ENCODE data around the gene SMIM44.

DNA sequence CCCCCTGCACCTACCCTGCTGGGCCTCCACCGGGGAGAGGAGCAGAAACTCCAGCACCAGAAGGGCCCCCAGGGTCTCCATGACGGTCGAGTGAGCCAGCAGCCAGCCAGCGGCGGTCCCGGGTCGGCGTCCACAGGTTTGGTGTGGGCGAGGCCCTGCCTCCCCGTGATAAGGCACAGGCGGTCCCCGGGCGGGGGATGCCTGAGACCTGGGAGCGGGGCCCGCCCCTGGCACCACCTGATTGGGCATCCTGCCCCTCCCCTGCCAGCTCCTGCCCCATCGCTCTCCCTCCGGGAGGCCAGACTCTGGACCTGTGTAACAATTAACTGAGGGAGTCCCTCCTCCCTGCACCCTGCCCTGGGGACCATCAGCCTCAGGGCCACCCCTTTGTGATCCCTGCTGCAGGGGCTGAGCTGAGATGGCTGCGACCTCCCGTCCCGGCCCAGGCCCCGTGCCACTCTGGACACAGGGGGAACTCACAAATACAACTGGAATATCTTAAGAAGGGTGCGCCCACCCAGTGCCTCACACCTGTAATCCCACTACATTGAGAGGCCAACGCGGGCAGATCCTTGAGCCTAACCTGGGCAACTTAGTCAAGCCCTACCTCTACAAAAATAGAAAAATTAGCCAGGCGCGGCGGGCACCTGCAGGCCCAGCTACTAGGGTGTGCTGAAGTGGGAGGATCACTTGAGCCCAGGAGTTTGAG is 2.7 kb downstream of the SMIM44 start, which contains the start of gene SMIM24:
- TF ChIP-seq CTCF (IDR thresholded peaks at IDR 0.05; ENCODE audit: insufficient read depth, low read length, poor library complexity, severe bottlenecking): no peak
- TF ChIP-seq EZH2phosphoT487 (conservative IDR thresholded peaks at IDR 0.05; ENCODE audit: low read length): no peak
